ENCODE results near the gene CNBP.

GRCh38 chr3:129231331-129232119 is 47.8 kb upstream of the CNBP start:
- TF ChIP-seq EZH2 (IDR thresholded peaks at IDR 0.05; ENCODE audit: borderline replicate concordance, low read depth, low read length, poor library complexity, severe bottlenecking) (no peak), CTCF (conservative IDR thresholded peaks at IDR 0.05; ENCODE audit: low read depth, low read length) (no peak)

Data from A673 (cell line).